ENCODE measurements around the gene PRRX2. TPM values are rescaled to one million over a fixed set of nuclear protein-coding genes. Genes with fewer than 3 reads are reported as not detected.

Gene PRRX2
- total and polyA plus RNA-seq, 9 of the 15 experiments (the other 6 are each of a cell fraction or from before 2014, with no cell fraction given) = 0.21 TPM; not detected in 8

DNA sequence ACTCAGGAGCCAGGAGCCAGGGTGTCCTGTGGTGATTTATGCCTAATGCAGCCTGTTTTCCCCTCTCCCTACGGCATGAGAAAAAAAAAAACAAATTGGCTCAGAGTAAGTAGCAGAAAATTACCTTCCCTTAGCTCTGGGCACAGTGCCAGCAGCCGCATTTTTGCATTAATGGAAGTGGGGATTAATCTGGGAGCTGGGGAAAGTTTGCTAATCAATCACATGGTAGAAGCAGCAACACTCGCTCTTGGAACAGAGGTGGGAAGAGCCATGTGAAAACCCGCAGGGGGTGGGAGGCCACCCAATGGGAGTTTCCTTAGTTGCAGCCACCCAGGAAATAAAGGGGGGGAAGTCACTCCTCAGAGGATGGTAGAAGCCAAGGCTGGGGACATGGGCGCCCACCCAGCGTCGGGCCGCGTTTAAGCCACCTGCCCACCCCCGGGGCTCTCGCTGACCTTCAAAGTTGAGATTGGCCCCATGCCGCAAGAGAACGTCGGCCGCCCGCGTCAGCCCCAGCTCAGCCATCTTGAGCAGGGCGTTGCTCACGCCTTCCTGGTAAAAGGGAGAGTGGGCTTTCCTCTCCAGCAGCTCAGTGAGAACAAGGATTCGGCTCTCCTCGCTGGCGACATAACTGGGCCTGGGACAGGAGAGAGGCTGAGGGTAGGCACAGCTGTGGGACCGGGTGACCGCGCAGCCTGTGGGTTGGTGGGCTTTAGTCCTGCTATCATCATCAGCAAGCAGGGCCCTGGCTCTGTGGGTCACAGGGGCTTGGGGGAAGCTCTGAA is 25.2 kb upstream of the PRRX2 start:
- H3K79me2 ChIP-seq (ENCODE audit: control insufficient read depth, insufficient read depth, low read length) = peaks cover 16% of the 10 kb centered on the region
- BruUV-seq (replicated peaks) = no TSS peak
- ChIA-PET POLR2A (interaction anchor here (0.6 to 1.9 kb wide), 8 partner anchors 10 to 723 kb away, joined by 3 to 15 read pairs (median 4); no protein-coding TSS in a partner anchor), CTCF (ENCODE audit: low intra/inter-chr PET ratio) (no interaction called here)
- no peaks in the 10 kb centered on the region for H3K9me1 ChIP-seq (ENCODE audit: control insufficient read depth, insufficient read depth, low read length)
- H3K4me1 ChIP-seq (replicated peaks in 1 of 2; ENCODE audit: control insufficient read depth in 2 of 2, insufficient read depth in 2 of 2, low read length in 2 of 2) = peaks cover 0 to 42% of the 10 kb centered on the region in 2 experiments; a peak in 3 of 5 replicates
- H3K9me3 ChIP-seq (replicated peaks; ENCODE audit: control insufficient read depth, insufficient read depth, low read depth, low read length) = no peaks in the 10 kb centered on the region
- no peak for FAIRE-seq
- DNase-seq (ENCODE audit: extremely low read depth in 1 of 4, low spot score in 3 of 4) = no peak
- peak overlapping the region in 1 of 2 experiments; percentile 95; a peak in 2 of 4 replicates for H3K9ac ChIP-seq (ENCODE audit: insufficient read depth in 1 of 2, low read depth in 2 of 2, low read length in 2 of 2)
- H3K36me3 ChIP-seq (ENCODE audit: control insufficient read depth, insufficient read depth, low read length) = peaks cover 42% of the 10 kb centered on the region; the same call in 2 of the 3 replicates
- no peak overlapping the region; the same call in 1 of the 2 replicates for H3K4me2 ChIP-seq (ENCODE audit: insufficient read depth, low read length)
- no peak overlapping the region for H3K27ac ChIP-seq (ENCODE audit: extremely low read depth, low read depth, low read length)
- no peaks in the 10 kb centered on the region for H3K27me3 ChIP-seq (ENCODE audit: control insufficient read depth in 2 of 2, insufficient read depth in 2 of 2, low read length in 2 of 2)
- peak overlapping the region; percentile 99 for H3K4me3 ChIP-seq
- H2AFZ ChIP-seq (ENCODE audit: low read depth, low read length) = no peak overlapping the region
- 62% methylated on average over 13 of the region's 25 CpGs for WGBS (ENCODE audit: insufficient coverage, low coverage, missing lambda C conversion rate)
- in situ Hi-C loops (cut with MboI) = loop anchor here (5.0 kb wide), 1 partner anchor 142 kb away; no protein-coding TSS in a partner anchor
- TF ChIP-seq POLR2G (IDR thresholded peaks at IDR 0.05; ENCODE audit: low read depth, low read length) (0 out of 2 replicates have a peak, but pooled peaks have one; percentile 35), ZNF507 (tag; conservative IDR thresholded peaks at IDR 0.05) (no peak), GABPA (tag; conservative IDR thresholded peaks at IDR 0.05; ENCODE audit: low read depth) (no peak), ILF3 (IDR thresholded peaks at IDR 0.05; ENCODE audit: borderline replicate concordance) (no peak), NFIC (IDR thresholded peaks at IDR 0.05) (peak; percentile 83), YY1 (IDR thresholded peaks at IDR 0.05; ENCODE audit: borderline replicate concordance in 1 of 3, control insufficient read depth in 1 of 3, extremely low read depth in 1 of 3, insufficient read depth in 3 of 3, insufficient read length in 1 of 3, insufficient replicate concordance in 2 of 3, low read depth in 1 of 3, low read length in 2 of 3) (peak in 1 of 3 experiments; percentile 17), LCOR (CRISPR knock-in tag; IDR thresholded peaks at IDR 0.05) (no peak), TCF7 (IDR thresholded peaks at IDR 0.05; ENCODE audit: borderline replicate concordance) (no peak), NFIX (CRISPR knock-in tag; IDR thresholded peaks at IDR 0.05; ENCODE audit: low read depth) (0 out of 2 replicates have a peak, but pooled peaks have one; percentile 13)
- intact Hi-C loops (cut with micrococcal nuclease) = loop anchor here (5.0 to 10.0 kb wide), 3 partner anchors 57 to 245 kb away; no protein-coding TSS in a partner anchor
- H4K20me1 ChIP-seq (replicated peaks; ENCODE audit: control insufficient read depth, insufficient read depth, low read length) = peaks cover 13% of the 10 kb centered on the region
- no peak for ATAC-seq

All from K562 (cell line).